Pulmonary artery endothelial cell (primary cell): ENCODE data around the gene FGF5. TPM values are rescaled to one million over a fixed set of nuclear protein-coding genes. Genes with fewer than 3 reads are reported as not detected.
"Not testable (repeated sequence)": the region's sequence is repeated elsewhere in the genome, so short reads cannot be mapped to it uniquely, and the experiment has no call there.

Experiments used
- DNase-seq: peaks from one replicate; pipeline ENCODE4 v3.0.0-alpha.2; 2011; ENCODE audit warnings: low read depth, low spot score
- total RNA-seq: library from RNA; depleted of rRNA; stranded (reverse); fragments of >200 nt; gene quantifications from 2 replicates; pipeline ENCODE4 v1.2.3, GENCODE V29; 2014

The FGF5 gene
- total RNA-seq, 1 donor from 2014 or later, result 0.53 TPM

- DNase-seq, result no peak
These were observed 27.7 kb downstream of the FGF5 start for GRCh38 chr4:80294206-80294605.

GRCh38 chr4:80295336-80295735, 28.9 kb downstream of the FGF5 start:
- DNase-seq, result no peak

- DNase-seq, result no peak
These were observed 29.4 kb downstream of the FGF5 start for GRCh38 chr4:80295826-80296225.

GRCh38 chr4:80301884-80302283, 35.4 kb downstream of the FGF5 start:
- no peak for DNase-seq

GRCh38 chr4:80302616-80303223, 36.3 kb downstream of the FGF5 start:
- DNase-seq, result no peak

- DNase-seq, result no peak
These were observed 39.0 kb downstream of the FGF5 start for GRCh38 chr4:80305466-80305865.

GRCh38 chr4:80306260-80306659, 39.8 kb downstream of the FGF5 start:
- no peak for DNase-seq

- DNase-seq, result peak; percentile 29
These were observed 40.8 kb downstream of the FGF5 start for GRCh38 chr4:80307183-80307735.

- no peak for DNase-seq
These were observed 41.5 kb downstream of the FGF5 start for GRCh38 chr4:80307774-80308465.

GRCh38 chr4:80308466-80308822, 42.0 kb downstream of the FGF5 start:
- DNase-seq, result no peak

- DNase-seq, result peak; percentile 63
These were observed 43.0 kb downstream of the FGF5 start for GRCh38 chr4:80309294-80310004.

GRCh38 chr4:80311130-80311529, 44.7 kb downstream of the FGF5 start:
- peak; percentile 17 for DNase-seq

- DNase-seq, result no peak
These were observed 45.7 kb downstream of the FGF5 start for GRCh38 chr4:80312124-80312523.

GRCh38 chr4:80313627-80314026, 47.2 kb downstream of the FGF5 start:
- no peak for DNase-seq

GRCh38 chr4:80315848-80316247, 49.4 kb downstream of the FGF5 start:
- not testable (repeated sequence) for DNase-seq

- no peak for DNase-seq
These were observed 54.9 kb downstream of the FGF5 start for GRCh38 chr4:80321341-80321740.

- no peak for DNase-seq
These were observed 55.3 kb downstream of the FGF5 start for GRCh38 chr4:80321776-80322175.

- no peak for DNase-seq
These were observed 56.3 kb downstream of the FGF5 start for GRCh38 chr4:80322716-80323115.

- no peak for DNase-seq
These were observed 57.7 kb downstream of the FGF5 start for GRCh38 chr4:80324171-80324570.

GRCh38 chr4:80331693-80332092, 65.2 kb downstream of the FGF5 start:
- DNase-seq, result no peak

GRCh38 chr4:80333121-80333520, 66.7 kb downstream of the FGF5 start:
- DNase-seq, result no peak

- DNase-seq, result no peak
These were observed 68.1 kb downstream of the FGF5 start for GRCh38 chr4:80334568-80334967.

- DNase-seq, result no peak
These were observed 68.7 kb downstream of the FGF5 start for GRCh38 chr4:80335226-80335553.
